ENCODE measurements around the gene ZP4. TPM values are rescaled to one million over a fixed set of nuclear protein-coding genes. Genes with fewer than 3 reads are reported as not detected.

The ZP4 gene
- total and polyA plus RNA-seq, 2 experiments from 2014 or later = not detected

GRCh38 chr1:237841485-237841884 lies 49.2 kb downstream of the ZP4 start:
- no peak overlapping the region for H3K27ac Mint-ChIP-seq
- H2AFZ ChIP-seq = no peak overlapping the region

More at GRCh38 chr1:237841485-237841884, 49.2 kb downstream of the ZP4 start:
- no peaks in the 10 kb centered on the region for H3K36me3 ChIP-seq (ENCODE audit: insufficient read depth)
- DNase-seq (ENCODE audit: low spot score) = no peak
- no peak overlapping the region for H3K4me3 ChIP-seq
- Mint-ChIP-seq H3K36me3 (ENCODE audit: low read depth) (no peaks in the 10 kb centered on the region), H3K27me3 (ENCODE audit: insufficient read depth, low read depth, poor library complexity) (peaks cover 4% of the 10 kb centered on the region), H3K9me3 (peaks cover 3% of the 10 kb centered on the region; the same call in 1 of the 3 replicates), H3K4me3 (no peak overlapping the region), H3K4me1 (peaks cover under 1% of the 10 kb centered on the region; the same call in 1 of the 3 replicates)
- no peak for ATAC-seq
- no peak overlapping the region for H3K27ac ChIP-seq (ENCODE audit: low read depth)
- no peak overlapping the region for H3K4me2 ChIP-seq
- H3K4me1 ChIP-seq (ENCODE audit: insufficient read depth) = no peaks in the 10 kb centered on the region
- H3K27me3 ChIP-seq (ENCODE audit: insufficient read depth) = no peaks in the 10 kb centered on the region
- H4K20me1 ChIP-seq (replicated peaks; ENCODE audit: insufficient read depth) = no peaks in the 10 kb centered on the region
- TF ChIP-seq EZH2phosphoT487 (IDR thresholded peaks at IDR 0.05; ENCODE audit: unreplicated experiment) (no peak), NANOG (IDR thresholded peaks at IDR 0.05; ENCODE audit: borderline replicate concordance) (no peak), ETS1 (IDR thresholded peaks at IDR 0.05) (no peak), STAT1 (IDR thresholded peaks at IDR 0.05; ENCODE audit: unreplicated experiment) (no peak), POLR2AphosphoS5 (IDR thresholded peaks at IDR 0.05; ENCODE audit: low read depth) (no peak), CTCF (conservative IDR thresholded peaks at IDR 0.05; ENCODE audit: low read depth in 2 of 2) (no peak), EZH2 (IDR thresholded peaks at IDR 0.05; ENCODE audit: low read depth, unreplicated experiment) (no peak), JUNB (IDR thresholded peaks at IDR 0.05; ENCODE audit: unreplicated experiment) (no peak), ZNF462 (CRISPR knock-in tag; IDR thresholded peaks at IDR 0.05) (no peak), CREB1 (CRISPR knock-in tag; IDR thresholded peaks at IDR 0.05; ENCODE audit: low read depth) (no peak), ZNF114 (CRISPR knock-in tag; IDR thresholded peaks at IDR 0.05) (no peak), REST (IDR thresholded peaks at IDR 0.05; ENCODE audit: unreplicated experiment) (no peak), ZNF331 (CRISPR knock-in tag; IDR thresholded peaks at IDR 0.05; ENCODE audit: low read depth) (no peak)
- H3F3A ChIP-seq (replicated peaks; ENCODE audit: low read depth) = no peaks in the 10 kb centered on the region
- peaks cover 14% of the 10 kb centered on the region; the same call in 1 of the 2 replicates for H3K9me2 ChIP-seq (ENCODE audit: insufficient read depth)
- H3K79me2 ChIP-seq (replicated peaks; ENCODE audit: insufficient read depth) = no peaks in the 10 kb centered on the region

Measured in GM23338 (cell line).